GM18499 (cell line): Measurements from ENCODE around the gene DDIAS.
"Not testable (repeated sequence)": the region's sequence is repeated elsewhere in the genome, so short reads cannot be mapped to it uniquely, and the experiment has no call there.

Experiments used
- ATAC-seq: cut with Tn5 transposase; IDR thresholded peaks from one replicate; pipeline ENCODE4 v1.9.1; 2021; ENCODE audit warnings: moderate number of reproducible peaks; ENCODE audit not compliant: insufficient read depth, unreplicated experiment

DDIAS gene, protein sequence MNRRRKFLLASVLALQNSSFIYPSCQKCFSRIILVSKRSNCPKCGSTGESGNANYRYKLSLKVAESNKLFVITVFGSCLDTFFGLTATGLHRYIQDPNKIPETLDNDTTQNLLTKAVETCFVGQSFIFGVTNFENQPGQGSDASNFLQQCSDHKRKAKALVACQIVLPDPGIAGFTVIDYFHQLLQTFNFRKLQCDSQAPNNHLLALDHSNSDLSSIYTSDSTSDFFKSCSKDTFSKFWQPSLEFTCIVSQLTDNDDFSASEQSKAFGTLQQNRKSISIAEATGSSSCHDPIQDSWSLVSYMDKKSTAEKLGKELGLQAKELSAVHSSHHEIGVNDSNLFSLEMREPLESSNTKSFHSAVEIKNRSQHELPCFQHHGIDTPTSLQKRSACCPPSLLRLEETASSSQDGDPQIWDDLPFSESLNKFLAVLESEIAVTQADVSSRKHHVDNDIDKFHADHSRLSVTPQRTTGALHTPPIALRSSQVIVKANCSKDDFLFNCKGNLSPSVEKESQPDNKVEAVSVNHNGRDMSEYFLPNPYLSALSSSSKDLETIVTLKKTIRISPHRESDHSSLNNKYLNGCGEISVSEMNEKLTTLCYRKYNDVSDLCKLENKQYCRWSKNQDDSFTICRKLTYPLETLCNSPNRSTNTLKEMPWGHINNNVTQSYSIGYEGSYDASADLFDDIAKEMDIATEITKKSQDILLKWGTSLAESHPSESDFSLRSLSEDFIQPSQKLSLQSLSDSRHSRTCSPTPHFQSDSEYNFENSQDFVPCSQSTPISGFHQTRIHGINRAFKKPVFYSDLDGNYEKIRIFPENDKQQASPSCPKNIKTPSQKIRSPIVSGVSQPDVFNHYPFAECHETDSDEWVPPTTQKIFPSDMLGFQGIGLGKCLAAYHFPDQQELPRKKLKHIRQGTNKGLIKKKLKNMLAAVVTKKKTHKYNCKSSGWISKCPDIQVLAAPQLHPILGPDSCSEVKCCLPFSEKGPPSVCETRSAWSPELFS

DNA sequence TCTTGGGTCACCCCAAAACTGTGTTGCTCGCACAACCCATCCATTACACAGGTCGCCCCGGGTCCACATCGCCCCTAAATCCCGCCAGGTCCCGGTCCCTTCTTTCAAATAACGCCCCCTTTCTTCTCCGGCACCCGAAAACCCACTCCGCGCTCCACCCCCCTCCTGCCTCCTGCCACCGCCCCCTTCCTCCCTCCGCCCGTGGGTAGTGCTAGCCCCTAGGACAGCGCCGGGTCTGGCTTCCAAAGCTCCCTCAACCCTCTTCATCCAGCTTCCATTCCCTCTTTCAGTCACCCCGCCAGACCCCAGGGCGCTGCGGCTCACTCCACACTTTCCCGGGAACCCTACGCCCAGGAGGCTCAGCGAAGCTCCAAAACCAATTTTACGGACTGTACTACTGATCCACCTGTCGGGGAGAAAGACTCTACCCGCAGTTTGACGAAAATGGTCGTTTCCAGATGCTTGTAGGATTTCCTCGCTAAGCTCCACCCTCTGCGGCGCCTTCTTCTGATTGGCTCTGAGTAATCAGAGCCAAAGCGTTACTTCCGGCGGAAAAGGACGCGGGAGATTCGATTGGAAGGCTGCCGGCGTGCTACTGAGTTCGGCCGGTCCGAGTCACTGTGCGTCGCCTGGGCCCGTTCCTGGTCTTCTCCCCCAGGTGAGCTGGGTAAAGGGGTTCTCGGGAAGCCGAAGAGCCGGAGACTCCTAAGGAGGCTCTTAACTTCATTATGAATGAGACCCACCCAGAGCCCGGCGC, at the start of gene DDIAS:
Gene DDIAS, plus strand, starts transcription at position 572 of the 757 bp plus-strand sequence. CDS start 13,003 bp downstream, outside the sequence.
- ATAC-seq, result peak; percentile 60

DNA sequence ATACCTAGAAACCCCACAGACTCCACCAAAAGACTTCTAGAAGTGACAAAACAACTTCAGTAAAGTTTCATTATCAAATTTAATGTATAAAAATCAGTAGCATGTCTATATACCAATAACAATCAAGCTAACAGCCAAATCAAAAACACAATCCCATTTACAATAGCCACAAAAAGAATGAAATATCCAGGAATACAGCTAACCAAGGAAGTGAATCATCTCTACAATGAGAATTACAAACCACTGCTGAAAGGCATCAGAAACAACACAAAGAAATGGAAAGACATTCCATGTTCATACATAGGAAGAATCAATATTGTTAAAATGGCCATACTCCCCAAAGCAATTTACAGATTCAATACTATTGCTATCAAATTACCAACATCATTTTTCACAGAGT, 47.3 kb upstream of the DDIAS start:
- no peak for ATAC-seq

GRCh38 chr11:82854916-82855315, 46.6 kb upstream of the DDIAS start:
- ATAC-seq, result not testable (repeated sequence)

- no peak for ATAC-seq
Measured at GRCh38 chr11:82855616-82856015, 45.9 kb upstream of the DDIAS start.

DNA sequence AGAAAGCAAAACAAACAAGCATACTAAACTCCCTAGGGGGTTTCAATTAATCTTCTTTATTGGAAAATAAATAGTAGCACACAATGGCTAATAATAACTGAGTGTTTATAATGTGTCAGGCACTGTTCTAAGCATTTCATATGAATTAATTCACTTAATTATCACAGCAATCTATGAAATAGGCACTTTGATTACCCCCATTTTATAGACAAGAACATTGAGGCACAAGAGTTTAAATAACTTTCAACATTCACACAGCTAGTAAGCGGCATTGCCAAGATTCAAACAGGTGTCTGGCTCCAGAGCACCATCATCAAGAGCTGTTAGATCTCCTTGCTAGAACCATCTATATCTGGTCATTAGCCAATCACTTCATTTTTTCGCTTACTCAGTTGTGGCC, 44.4 kb upstream of the DDIAS start:
- no peak for ATAC-seq

DNA sequence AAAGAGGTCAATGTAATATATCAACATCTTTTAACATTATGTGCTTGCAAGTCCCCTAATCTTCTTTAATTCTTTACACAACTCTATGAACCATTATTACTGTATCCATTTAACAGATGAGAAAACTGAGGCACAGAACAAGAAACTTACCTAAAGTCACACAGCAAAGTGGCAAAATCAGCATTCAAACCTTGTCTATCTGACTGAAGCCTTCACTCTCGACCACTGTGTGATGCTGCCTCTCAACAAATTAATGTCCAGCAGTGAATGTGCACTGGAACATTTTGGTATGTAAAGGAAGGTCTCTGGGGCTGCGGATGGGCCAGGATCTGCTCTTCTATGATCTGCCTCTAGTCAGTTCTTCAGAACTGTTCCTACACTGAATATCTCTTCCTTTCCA, 43.4 kb upstream of the DDIAS start:
- ATAC-seq, result no peak

GRCh38 chr11:82858556-82859091, 42.9 kb upstream of the DDIAS start:
- no peak for ATAC-seq

DNA sequence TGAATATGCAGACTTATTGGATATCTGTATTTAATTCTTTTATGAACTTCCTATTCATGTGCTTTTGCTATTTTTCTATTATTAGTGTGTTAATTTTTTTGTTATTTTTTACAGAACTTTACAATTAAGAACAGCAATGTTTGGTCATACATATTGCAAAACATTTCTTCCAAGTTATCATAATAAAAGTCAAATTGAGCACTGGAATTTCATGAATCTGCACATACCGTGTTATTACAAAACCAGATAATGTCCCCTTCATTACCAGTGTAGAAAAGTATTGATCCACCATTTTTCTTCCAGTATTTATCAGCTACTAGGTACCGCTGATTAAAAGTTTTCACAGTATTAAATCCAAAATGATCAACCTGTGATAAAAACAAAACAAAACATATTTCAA, 41.8 kb upstream of the DDIAS start:
- ATAC-seq, result no peak

DNA sequence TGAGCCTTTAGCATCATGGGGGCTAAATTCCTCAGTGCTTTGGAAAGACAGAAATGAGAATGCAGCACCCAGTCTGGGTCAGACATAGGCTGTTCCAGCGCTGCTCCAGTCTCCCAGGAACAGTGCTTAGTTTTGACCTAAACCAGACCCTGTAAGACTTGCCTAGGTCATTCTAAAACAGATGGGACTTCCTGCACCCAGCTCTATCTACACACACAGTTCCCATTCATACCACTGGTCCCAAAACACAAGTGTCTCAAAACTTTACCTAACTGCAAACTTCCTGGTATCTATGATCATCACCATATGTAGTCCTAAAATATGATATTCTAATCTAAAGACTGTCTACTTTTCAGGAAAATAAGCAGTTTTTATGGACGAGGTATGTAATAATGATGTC, 39.2 kb upstream of the DDIAS start:
- ATAC-seq, result no peak

DNA sequence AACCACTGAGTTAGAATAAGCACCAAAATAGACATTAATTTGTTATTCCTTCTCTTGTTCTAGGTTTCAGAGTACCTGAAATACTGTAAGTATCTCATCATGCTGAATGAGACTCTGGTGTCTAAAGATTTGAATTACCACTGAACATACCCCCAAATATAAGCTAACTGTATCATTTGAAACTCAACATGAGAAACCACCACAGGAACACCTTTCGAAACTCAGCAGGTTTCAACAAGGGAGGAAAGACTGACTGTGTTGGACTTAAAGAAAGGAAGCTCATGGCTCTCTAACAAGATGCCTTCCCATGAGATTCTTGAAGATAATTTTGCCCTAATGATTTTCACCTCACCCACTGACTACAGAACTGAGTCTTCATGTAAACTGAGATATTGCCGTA, 38.3 kb upstream of the DDIAS start:
- no peak for ATAC-seq

GRCh38 chr11:82864268-82864667, 37.3 kb upstream of the DDIAS start:
- ATAC-seq, result no peak

GRCh38 chr11:82865841-82866240, 35.7 kb upstream of the DDIAS start:
- no peak for ATAC-seq

GRCh38 chr11:82867495-82868082, 33.9 kb upstream of the DDIAS start:
- ATAC-seq, result no peak

DNA sequence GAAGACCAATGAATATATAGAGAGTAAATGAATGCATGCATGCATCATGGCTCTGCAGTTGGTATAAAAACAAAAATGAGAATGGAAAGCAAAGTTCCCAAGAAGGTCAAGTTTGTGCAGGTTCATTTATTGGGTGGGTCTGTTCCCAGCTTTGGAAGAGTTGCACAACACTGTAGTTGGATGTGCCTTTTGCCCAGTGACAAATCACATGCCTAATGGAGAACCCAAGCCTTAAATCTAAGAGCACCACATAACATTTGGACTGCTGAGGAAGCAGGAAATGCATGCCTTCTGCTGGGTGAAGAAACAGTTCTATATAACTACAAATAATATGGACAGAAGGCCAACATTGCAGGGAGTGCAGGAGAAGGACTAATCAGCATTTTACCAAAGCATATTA, 31.9 kb upstream of the DDIAS start:
- no peak for ATAC-seq

GRCh38 chr11:82871646-82872045, 29.9 kb upstream of the DDIAS start:
- ATAC-seq, result no peak

DNA sequence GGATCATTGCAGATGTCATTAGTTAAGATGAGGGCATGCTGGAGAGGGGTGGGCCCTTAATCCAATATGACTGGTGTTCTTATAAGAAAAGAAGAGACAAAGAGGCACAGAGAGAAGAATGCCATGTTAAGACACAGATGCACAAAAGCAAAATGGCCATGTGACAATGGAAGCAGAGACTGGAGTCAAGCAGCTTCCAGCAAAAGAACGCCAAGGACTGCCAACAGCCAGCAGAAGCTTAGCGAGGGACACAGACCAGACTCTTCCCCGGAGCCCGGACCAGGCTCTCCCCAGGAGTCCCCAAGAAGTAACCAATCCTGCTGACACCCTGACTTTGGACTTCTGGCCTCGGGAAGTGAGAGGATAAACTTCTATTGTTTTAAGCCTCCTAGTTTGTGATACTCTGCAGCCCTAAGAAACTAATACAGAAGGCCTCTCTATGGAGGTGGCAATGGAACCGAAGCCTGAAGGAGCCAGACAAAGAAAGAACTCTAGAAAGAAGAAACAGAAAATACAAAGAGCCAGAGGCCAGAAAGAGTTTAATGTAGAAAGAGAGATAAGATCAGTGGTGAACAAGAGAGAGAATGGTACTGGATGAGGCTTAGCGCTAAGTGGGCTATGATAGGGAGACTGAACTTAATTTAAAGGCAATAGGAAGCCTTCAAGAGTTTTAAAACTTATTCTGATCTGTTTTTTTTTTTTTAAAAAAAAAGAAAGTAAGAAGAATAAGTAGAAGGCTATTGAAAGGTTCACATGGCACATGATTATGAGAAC, 29.0 kb upstream of the DDIAS start:
- ATAC-seq, result no peak

DNA sequence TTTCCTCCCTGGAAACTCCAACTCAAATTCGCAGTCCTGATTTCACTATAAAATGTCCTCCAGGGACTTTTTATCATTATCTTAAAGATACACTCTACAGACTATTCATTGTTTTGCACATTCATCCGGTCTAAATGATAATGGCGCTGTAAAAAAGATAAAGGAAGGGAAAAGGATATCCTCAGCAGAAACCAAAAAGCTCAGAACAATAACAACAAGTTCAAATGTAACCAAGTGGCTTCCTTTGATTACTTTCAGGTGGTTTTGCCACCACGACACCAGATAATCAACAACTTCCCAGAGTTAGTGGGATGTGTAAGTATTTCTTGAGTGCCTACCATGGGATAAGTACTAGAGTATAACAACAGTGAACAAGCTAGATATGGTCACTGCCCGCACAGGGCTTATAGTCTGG, 27.6 kb upstream of the DDIAS start:
- ATAC-seq, result no peak

- ATAC-seq, result no peak
Measured at GRCh38 chr11:82874646-82875523, 26.7 kb upstream of the DDIAS start.
